GM19467 (cell line): ENCODE measurements around the gene AHCYL2.
"Not testable (repeated sequence)": the region's sequence is repeated elsewhere in the genome, so short reads cannot be mapped to it uniquely, and the experiment has no call there.

Experiments used
- ATAC-seq: cut with Tn5 transposase; IDR thresholded peaks from one replicate; pipeline ENCODE4 v1.9.1; 2021; ENCODE audit warnings: mild to moderate bottlenecking, moderate library complexity; ENCODE audit not compliant: unreplicated experiment

The AHCYL2 gene

DNA sequence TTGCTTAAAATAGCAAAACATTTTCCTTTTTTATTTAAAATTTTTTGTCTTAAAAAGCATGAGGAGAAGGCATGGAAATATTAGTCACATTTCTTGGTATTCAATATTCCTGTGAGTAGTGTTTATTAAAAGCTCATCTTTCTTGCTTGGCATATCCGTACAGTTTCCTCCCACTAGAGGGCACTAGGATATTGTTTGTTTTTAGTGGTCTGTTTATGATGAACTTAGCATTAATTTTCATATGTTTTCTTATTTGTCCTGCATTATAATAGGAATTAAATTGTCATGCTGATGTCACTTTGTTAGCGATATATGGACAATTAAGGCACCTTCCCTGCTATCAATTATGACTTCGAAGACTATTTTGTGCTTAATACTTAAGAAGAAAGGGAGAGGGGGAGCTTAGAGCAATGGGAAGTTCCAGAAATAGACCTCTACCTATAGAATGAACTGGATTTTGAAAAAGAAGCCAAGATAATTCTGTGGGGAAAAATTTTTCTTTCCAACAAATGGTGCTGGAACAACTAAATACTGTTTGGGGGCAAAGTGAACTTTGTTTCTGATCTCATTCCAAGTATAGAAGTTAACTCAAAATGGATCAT is 118.4 kb downstream of the AHCYL2 start:
- no peak for ATAC-seq

GRCh38 chr7:129347330-129347729 is 122.5 kb downstream of the AHCYL2 start:
- no peak for ATAC-seq

GRCh38 chr7:129348023-129348740 is 123.4 kb downstream of the AHCYL2 start:
- ATAC-seq: no peak

DNA sequence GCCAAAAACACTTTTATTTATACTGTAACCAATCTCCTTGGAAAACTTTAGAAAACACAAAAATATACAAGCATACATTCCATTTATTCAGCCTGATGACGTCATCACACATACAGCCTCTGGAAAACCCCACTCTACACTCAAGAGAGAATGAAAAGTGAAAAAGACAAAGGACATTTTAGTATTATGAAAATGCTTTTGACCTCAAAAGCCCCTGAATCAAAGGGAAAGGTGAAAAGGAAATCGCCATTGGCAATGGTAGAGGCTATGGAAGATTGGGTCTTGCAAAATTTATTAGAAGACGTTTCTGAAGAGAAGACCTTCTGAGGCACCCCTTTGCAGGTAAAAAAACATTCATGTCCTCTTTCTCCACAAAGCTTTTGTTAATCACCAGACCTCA is 126.5 kb downstream of the AHCYL2 start:
- ATAC-seq: no peak

GRCh38 chr7:129353104-129353503 is 128.3 kb downstream of the AHCYL2 start:
- not testable (repeated sequence) for ATAC-seq

GRCh38 chr7:129354428-129355157 is 129.8 kb downstream of the AHCYL2 start:
- no peak for ATAC-seq

- ATAC-seq: no peak
These were observed 131.3 kb downstream of the AHCYL2 start for GRCh38 chr7:129356176-129356575.

DNA sequence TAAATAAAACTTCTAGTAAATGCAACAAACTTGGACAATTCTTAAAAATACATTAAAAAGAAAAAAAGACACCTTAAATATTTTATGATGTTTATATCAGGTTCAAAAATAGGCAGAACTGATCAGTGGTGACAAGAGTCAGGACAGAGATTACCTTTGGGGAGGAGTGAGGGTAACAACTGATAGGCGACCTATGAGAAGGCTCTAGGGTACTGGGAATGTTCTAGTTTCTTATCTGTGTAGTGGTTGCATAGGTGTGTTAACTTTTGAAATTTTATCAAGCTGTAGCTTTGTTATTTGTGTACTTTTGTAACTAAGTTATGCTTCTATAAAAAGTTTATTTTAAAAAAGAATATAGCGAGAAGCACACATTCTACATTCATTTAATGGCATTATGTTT is 134.3 kb downstream of the AHCYL2 start:
- ATAC-seq: no peak

DNA sequence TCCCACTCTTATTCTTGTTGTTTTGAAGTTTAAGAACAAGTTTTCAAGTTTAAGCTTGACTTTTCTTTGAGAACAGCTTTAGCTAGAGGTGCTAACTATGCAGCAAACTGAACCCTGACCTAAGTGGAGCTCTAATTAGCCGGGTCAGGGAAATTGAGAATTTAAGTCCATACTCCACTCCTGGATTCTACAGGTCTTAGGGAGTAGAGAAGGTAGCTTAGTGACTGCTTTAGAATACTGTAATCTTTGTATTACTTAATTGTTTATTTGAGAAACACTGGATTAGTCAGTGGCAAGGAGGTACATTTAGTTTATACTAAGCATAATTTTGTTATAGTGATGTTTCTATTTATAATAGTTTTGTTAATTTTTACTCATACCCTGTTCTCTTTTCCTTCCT is 134.8 kb downstream of the AHCYL2 start:
- ATAC-seq: no peak

DNA sequence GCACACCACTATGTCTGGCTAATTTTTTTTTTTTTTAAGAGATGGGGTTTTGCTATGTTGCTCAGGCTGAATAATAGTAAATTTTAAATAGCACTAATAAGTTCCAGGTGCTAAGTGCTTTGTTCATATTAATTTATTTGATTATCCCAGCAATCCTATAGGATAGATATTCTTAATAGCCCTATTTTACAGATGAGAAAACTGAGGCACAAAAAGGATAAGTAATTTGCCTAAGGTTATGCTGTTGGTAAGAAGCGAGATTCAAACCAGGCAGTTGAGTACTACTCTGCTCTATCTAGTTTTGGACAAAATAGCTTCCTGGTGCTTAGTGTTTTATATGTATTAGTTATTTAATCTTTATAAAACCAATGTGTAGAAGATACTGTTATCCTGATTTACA is 136.9 kb downstream of the AHCYL2 start:
- ATAC-seq: no peak

DNA sequence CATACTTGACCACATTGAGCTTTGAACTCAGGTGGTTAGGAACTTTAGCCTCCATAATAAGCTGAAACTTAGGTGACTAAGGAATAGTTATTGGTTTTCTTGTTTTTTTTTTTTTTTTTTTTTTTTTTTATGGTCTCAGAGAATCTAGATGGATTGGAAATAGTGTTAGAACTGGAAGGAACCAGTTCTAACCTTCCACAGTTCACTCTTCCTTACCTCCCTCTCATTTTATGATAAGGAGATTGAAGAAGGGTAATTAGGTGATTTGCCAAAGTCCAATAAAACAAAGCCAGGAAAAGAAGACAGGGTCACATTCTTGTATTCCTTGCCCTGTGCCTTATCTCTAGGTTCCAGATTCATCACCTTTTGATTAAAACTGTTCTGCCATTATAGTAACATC is 137.7 kb downstream of the AHCYL2 start:
- ATAC-seq: no peak

- ATAC-seq: no peak
These were observed 142.5 kb downstream of the AHCYL2 start for GRCh38 chr7:129367349-129367699.

GRCh38 chr7:129367700-129368388 is 143.0 kb downstream of the AHCYL2 start:
- peak; percentile 59 for ATAC-seq

- peak; percentile 23 for ATAC-seq
These were observed 143.7 kb downstream of the AHCYL2 start for GRCh38 chr7:129368389-129368986.

DNA sequence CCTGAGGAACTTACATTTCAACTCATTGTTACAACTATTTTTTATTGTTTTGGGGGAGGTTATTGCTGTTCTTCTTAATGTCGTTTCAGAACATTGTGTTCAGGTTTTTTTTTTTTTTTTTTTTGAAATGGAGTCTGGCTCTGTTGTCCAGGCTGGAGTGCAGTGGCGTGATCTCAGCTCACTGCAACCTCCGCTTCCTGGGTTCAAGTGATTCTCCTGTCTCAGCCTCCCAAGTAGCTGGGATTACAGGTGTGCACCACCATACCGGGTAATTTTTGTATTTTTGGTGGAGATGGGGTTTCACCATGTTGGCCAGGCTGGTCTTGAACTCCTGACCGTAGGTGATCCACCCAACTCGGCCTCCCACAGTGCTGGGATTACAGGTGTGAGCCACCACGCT is 144.6 kb downstream of the AHCYL2 start:
- not testable (repeated sequence) for ATAC-seq

GRCh38 chr7:129370812-129371211 is 146.0 kb downstream of the AHCYL2 start:
- ATAC-seq: no peak

DNA sequence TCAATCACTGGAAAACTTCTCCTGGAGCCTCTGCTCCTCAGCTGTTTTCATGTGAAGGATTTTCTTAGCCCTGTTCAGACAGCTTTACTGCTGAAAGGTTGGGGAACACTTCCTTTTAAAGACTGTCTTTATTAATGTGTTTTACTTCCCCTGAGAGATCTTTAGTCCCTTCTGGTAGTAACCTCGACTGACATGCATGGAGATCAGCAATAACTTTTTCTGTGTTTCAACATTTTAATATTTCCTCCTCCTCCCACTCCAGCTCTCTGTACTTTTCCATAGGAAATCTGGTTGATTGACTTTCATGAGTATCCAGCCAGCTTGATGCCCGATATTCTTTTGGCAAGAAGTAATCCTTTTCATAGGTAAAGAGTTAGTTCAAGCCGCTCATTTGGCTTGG is 146.7 kb downstream of the AHCYL2 start:
- no peak for ATAC-seq

DNA sequence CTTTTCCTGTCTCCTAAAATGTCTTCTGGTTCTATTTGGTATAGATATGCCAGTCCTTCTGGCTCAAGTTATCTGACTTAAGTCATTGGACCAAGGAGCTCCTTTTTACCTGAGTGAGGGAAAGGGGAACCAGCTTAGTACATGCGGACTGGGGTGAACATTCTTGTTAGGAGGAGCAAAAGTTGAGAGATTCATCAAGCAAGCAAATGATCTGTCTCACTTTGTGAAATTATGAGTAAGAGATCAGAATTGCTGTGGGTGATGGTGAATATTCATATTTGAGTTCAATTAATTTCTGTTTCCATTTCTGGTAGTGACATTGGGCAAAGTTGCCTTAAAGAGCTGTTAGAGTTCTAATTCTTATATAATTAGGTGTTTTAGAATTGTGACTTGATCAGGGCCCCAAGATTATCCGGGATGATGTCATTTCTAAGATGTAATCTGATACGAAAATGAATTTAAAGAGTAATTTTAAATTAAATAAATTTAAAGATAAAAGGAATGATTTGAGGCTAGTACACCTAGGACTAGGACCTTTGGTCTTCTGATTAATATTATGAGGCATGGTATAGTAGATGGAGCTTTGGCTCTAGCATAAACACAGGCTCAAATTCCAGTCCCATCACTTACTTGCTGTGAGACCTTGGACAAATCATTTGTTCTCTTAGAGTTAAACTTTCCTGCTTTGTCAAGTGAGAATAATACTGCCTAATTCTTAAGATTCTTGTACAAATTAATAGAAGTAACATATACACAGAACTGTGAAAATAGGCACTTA is 149.0 kb downstream of the AHCYL2 start:
- ATAC-seq: no peak

DNA sequence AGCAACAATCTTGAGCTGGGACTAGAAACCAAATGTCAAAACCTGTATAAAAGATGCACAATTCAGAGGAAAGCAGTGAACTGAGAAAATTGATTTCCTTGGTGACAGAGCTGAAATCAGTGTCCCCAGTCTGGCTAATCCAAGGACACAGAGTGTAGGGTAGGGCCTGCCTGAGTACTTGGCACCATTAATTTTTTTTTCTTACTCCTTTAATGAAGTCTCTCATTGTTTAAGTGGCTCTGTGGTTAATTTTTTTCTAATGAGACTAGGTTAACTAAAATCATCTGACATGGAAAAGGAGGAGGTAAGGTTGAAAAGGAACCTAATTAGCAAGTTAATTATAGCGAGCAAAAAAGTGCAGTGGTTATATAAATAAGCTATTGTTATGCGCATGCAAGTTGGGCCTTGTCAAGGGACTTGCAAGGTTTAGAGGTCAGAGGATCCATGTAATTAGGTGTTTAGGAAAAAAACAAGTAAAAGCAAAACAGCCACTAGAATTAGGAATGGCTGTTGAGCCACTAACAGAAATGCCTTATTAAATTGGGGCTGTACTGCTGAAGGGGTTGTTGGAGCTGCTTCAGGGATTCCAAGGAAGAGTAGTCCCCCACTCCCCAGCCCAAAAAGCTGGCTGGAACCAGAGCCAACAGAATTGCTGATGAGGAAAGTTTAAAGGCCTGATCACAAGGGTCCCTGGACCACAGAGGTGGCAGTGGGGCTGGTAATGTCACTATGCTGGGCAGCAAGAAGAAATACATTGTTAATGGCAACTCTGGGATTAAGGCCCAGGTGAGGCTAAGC is 150.5 kb downstream of the AHCYL2 start:
- no peak for ATAC-seq
